Smooth muscle cell (in vitro differentiated cells): ENCODE measurements around the gene ZNF296. TPM values are rescaled to one million over a fixed set of nuclear protein-coding genes. Genes with fewer than 3 reads are reported as not detected.

Source experiments
- DNase-seq: peaks from one replicate; lab custom pipeline; 2025; ENCODE audit not compliant: unreplicated experiment; lab: John Stamatoyannopoulos, UW
- H2AFZ ChIP-seq: fragments of 200-600 bp; sonication (generic); 2 replicates; pipeline ENCODE4 v1.6.0; 2016; ENCODE audit warnings: antibody characterized with exemption, low read depth, mild to moderate bottlenecking
- H3F3A ChIP-seq: fragments of 200-600 bp; sonication (generic); 2 replicates; pipeline ENCODE4 v1.6.0; 2017; ENCODE audit warnings: antibody characterized with exemption, low read depth
- H3K27ac ChIP-seq: fragments of 200-600 bp; sonication (generic); 2 replicates; pipeline ENCODE4 v1.5.1; 2016; ENCODE audit warnings: low read depth, mild to moderate bottlenecking
- H3K27me3 ChIP-seq: fragments of 200-600 bp; sonication (generic); 2 replicates; pipeline ENCODE4 v1.6.1; 2016; ENCODE audit warnings: low read depth, mild to moderate bottlenecking
- H3K36me3 ChIP-seq: fragments of 200-600 bp; sonication (generic); 2 replicates; pipeline ENCODE4 v1.5.1; 2016; ENCODE audit warnings: low read depth
- H3K4me1 ChIP-seq: fragments of 200-600 bp; sonication (generic); 2 replicates; pipeline ENCODE4 v1.5.1; 2016; ENCODE audit warnings: low read depth
- H3K4me2 ChIP-seq: fragments of 200-600 bp; sonication (generic); 2 replicates; pipeline ENCODE4 v1.6.0; 2016; ENCODE audit warnings: mild to moderate bottlenecking
- H3K4me3 ChIP-seq: fragments of 200-600 bp; sonication (generic); 2 replicates; pipeline ENCODE4 v1.5.1; 2016; ENCODE audit warnings: mild to moderate bottlenecking
- H3K79me2 ChIP-seq: fragments of 200-600 bp; sonication (generic); 2 replicates; pipeline ENCODE4 v1.6.0; 2016; ENCODE audit warnings: low read depth, mild to moderate bottlenecking
- H3K9ac ChIP-seq: fragments of 200-600 bp; sonication (generic); 2 replicates; pipeline ENCODE4 v1.6.0; 2016; ENCODE audit warnings: low read depth
- H3K9me3 ChIP-seq: fragments of 200-600 bp; sonication (generic); replicated peaks from 2 replicates; pipeline ENCODE4 v1.5.1; 2016; ENCODE audit warnings: low read depth
- H4K20me1 ChIP-seq: fragments of 200-600 bp; sonication (generic); 2 replicates; pipeline ENCODE4 v1.6.0; 2016; ENCODE audit warnings: low read depth
- CTCF ChIP-seq: fragments of 200-600 bp; sonication (generic); IDR thresholded peaks from 2 replicates; pipeline ENCODE4 v1.5.1; 2017; ENCODE audit warnings: borderline replicate concordance, mild to moderate bottlenecking, antibody characterized with exemption; ENCODE audit not compliant: insufficient read depth, poor library complexity, severe bottlenecking
- WGBS: methylation state at CpG from one replicate; pipeline ENCODE4 v1.1.7; 2016; ENCODE audit warnings: low lambda C conversion rate; 5-methylcytosine and 5-hydroxymethylcytosine counted together
- polyA plus RNA-seq: library from polyadenylated mRNA; unstranded; fragments of >200 nt; fragmentation: Nextera tagmentation; extraction: Ambion mirVana; gene quantifications from 2 replicates; pipeline ENCODE4 v1.2.1, GENCODE V29; 2016
- total RNA-seq: library from RNA; depleted of rRNA; stranded (reverse); fragments of >200 nt; gene quantifications from 2 replicates; pipeline ENCODE4 v1.2.3, GENCODE V29; 2014

Gene ZNF296
- 1.1 TPM in 1 of 2 replicates, not detected in the other for total RNA-seq
- polyA plus RNA-seq: 0.21 and 1.7 TPM in 2 replicates

GRCh38 chr19:45076029-45076850 lies at the start of gene ZNF296:
Gene ZNF296, minus strand, starts transcription at chr19:45076478. Its CDS starts 105 bp downstream, at chr19:45076373.
- Histone ChIP-seq H3K36me3 (no peaks in the 10 kb centered on the region), H3K27me3 (no peaks in the 10 kb centered on the region), H3K4me1 (peaks cover 30% of the 10 kb centered on the region), H2AFZ (peak within 1 kb of the TSS; percentile 84), H3K4me2 (peak within 1 kb of the TSS; percentile 80), H3K9me3 (no peaks in the 10 kb centered on the region), H3K4me3 (peak within 1 kb of the TSS; percentile 48), H4K20me1 (no peaks in the 10 kb centered on the region), H3K9ac (no peak within 1 kb of the TSS), H3K27ac (no peak within 1 kb of the TSS), H3K79me2 (peaks cover 21% of the 10 kb centered on the region), H3F3A (peaks cover 16% of the 10 kb centered on the region)
- DNase-seq: peak; percentile 16
- no peak for TF ChIP-seq CTCF
- 4% methylated on average over 33 of the region's 81 CpGs for WGBS

- H3K27me3 ChIP-seq: no peaks in the 10 kb centered on the region
- H4K20me1 ChIP-seq: peaks cover 99% of the 10 kb centered on the region
- no peak for TF ChIP-seq CTCF
- H3K4me3 ChIP-seq: no peak overlapping the region
- no peak overlapping the region for H3K4me2 ChIP-seq
- no peak for DNase-seq
- no peaks in the 10 kb centered on the region for H3K36me3 ChIP-seq
- 97% methylated on average over 9 of the region's 9 CpGs for WGBS
- H3K4me1 ChIP-seq: no peaks in the 10 kb centered on the region
- H2AFZ ChIP-seq: no peak overlapping the region
- no peaks in the 10 kb centered on the region for H3F3A ChIP-seq
- H3K27ac ChIP-seq: no peak overlapping the region
- peaks cover 65% of the 10 kb centered on the region for H3K79me2 ChIP-seq
- H3K9ac ChIP-seq: no peak overlapping the region
- H3K9me3 ChIP-seq: no peaks in the 10 kb centered on the region
Measured at GRCh38 chr19:45125360-45125759, 49.1 kb upstream of the ZNF296 start.

GRCh38 chr19:45124021-45124420 lies 47.7 kb upstream of the ZNF296 start:
- DNase-seq: no peak
- Histone ChIP-seq H3K36me3 (no peaks in the 10 kb centered on the region), H3K27ac (no peak overlapping the region), H3K9me3 (no peaks in the 10 kb centered on the region), H4K20me1 (peaks cover 99% of the 10 kb centered on the region), H2AFZ (no peak overlapping the region), H3K9ac (no peak overlapping the region), H3K4me2 (no peak overlapping the region), H3K4me3 (no peak overlapping the region), H3K27me3 (no peaks in the 10 kb centered on the region), H3K4me1 (no peaks in the 10 kb centered on the region), H3F3A (no peaks in the 10 kb centered on the region), H3K79me2 (peaks cover 71% of the 10 kb centered on the region)
- WGBS: 93% methylated on average over 6 of the region's 6 CpGs
- TF ChIP-seq CTCF: no peak
